Adrenal gland (tissue), 5 donors: ENCODE results near the gene INVS.

ENCODE experiments used
- POLR2A ChIP-seq, 2 donors: fragments of 450-650 bp; IDR thresholded peaks; one replicate each; pipeline ENCODE4 v1.6.1; 2017; ENCODE audit warnings: antibody characterized with exemption in 2 of 2, mild to moderate bottlenecking in 2 of 2, moderate library complexity in 1 of 2
- TF ChIP-seq, protein P1 (sequence below), 6 experiments: fragments of 450-650 bp in 4 of 6; fragments of 200-600 bp in 2 of 6; sonication (generic) in 1 of 6; IDR thresholded peaks; 1 replicate in 5 of 6; 2 replicates in 1 of 6; pipeline versions ENCODE4 v1.5.1 to v1.8.0; 2016 to 2021; ENCODE audit warnings: antibody characterized with exemption in 6 of 6, mild to moderate bottlenecking in 2 of 6, moderate library complexity in 1 of 6
- donor health status: DM: no; HTN: no; CAD: no.

DNA sequence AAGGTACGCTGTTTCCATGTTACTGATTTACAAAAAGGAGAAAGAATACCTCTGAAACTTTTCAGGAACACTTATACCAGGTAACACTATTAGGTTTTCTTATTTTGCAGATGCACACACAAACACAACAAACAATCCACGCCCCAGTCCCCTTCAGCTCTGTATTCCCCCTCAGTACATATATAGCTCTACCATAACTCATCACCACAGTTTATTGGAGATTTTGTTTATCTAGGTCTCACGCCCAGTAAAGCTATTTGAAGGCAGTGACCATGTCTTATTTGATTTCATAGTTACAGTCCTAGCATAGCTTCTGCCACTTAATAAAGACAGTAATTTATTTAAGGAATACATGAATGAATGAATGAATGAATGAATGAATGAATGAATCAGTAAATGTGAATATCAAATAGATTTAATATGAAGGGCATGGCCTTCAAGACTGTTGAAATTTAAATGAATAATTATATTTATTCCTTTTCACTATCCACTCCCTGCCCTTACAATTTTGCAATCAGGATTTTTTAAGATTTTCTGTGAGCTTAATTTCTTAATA, 32.9 kb downstream of the INVS start:
- TF ChIP-seq, protein P1, sequence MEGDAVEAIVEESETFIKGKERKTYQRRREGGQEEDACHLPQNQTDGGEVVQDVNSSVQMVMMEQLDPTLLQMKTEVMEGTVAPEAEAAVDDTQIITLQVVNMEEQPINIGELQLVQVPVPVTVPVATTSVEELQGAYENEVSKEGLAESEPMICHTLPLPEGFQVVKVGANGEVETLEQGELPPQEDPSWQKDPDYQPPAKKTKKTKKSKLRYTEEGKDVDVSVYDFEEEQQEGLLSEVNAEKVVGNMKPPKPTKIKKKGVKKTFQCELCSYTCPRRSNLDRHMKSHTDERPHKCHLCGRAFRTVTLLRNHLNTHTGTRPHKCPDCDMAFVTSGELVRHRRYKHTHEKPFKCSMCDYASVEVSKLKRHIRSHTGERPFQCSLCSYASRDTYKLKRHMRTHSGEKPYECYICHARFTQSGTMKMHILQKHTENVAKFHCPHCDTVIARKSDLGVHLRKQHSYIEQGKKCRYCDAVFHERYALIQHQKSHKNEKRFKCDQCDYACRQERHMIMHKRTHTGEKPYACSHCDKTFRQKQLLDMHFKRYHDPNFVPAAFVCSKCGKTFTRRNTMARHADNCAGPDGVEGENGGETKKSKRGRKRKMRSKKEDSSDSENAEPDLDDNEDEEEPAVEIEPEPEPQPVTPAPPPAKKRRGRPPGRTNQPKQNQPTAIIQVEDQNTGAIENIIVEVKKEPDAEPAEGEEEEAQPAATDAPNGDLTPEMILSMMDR (IDR thresholded peaks at IDR 0.05): no peak
- TF ChIP-seq POLR2A (IDR thresholded peaks at IDR 0.05): no peak
